HEK293 (cell line): ENCODE data around the gene RAX2.

Source experiments
- CTCF ChIA-PET: fragments of 350-600 bp; formaldehyde crosslinking; extraction: SDS; loops from one replicate; lab custom pipeline; 2021; ENCODE audit warnings: antibody characterized with exemption; lab: Yijun Ruan, JAX
- POLR2A ChIA-PET: fragments of 300-600 bp; formaldehyde crosslinking; extraction: SDS; loops from one replicate; lab custom pipeline; 2020; ENCODE audit warnings: antibody characterized with exemption, inconsistent platforms; lab: Yijun Ruan, JAX
- H3K27ac ChIP-seq: fragments of 200-500 bp; sonication (Bioruptor generic); 2 replicates; pipeline ENCODE4 v1.5.1; 2014; ENCODE audit warnings: low read depth, low read length, control low read depth, inconsistent platforms; ENCODE audit errors: extremely low read depth
- H3K36me3 ChIP-seq, 2 experiments: fragments of 200-500 bp in 1 of 2; sonication (Bioruptor generic) in 1 of 2; 1 replicate in 1 of 2; 2 replicates in 1 of 2; pipeline ENCODE4 v1.5.1; 2014 to 2017; ENCODE audit warnings: inconsistent platforms in 2 of 2, low read length in 2 of 2; ENCODE audit not compliant: control insufficient read depth in 2 of 2, insufficient read depth in 1 of 2
- H3K4me1 ChIP-seq: fragments of 200-500 bp; sonication (Bioruptor generic); 2 replicates; pipeline ENCODE4 v1.5.1; 2014; ENCODE audit warnings: mild to moderate bottlenecking, low read length, inconsistent platforms; ENCODE audit not compliant: control insufficient read depth, insufficient read depth
- H3K4me3 ChIP-seq: 2 replicates; pipeline ENCODE4 v1.5.1; 2011; ENCODE audit warnings: low read depth, mild to moderate bottlenecking, control low read depth, low read length, moderate library complexity
- H3K9me3 ChIP-seq: fragments of 200-500 bp; sonication (Bioruptor generic); 2 replicates; pipeline ENCODE4 v1.5.1; 2014; ENCODE audit warnings: low read depth, low read length, inconsistent platforms; ENCODE audit not compliant: control insufficient read depth, insufficient read depth
- GFI1B ChIP-seq: fragments of 450-650 bp; formaldehyde crosslinking; IDR thresholded peaks from 2 replicates; pipeline ENCODE4 v1.5.1; 2016; ENCODE audit warnings: missing biosample characterization, missing genetic modification characterization
- HOXD13 ChIP-seq: sonication (generic); formaldehyde crosslinking; IDR thresholded peaks from 2 replicates; pipeline ENCODE4 v1.8.0; 2022; ENCODE audit warnings: missing genetic modification reagents, borderline replicate concordance
- IKZF3 ChIP-seq: fragments of 450-650 bp; IDR thresholded peaks from 2 replicates; pipeline ENCODE4 v1.5.0; 2018; ENCODE audit warnings: missing biosample characterization, mild to moderate bottlenecking, missing genetic modification characterization, moderate library complexity
- KLF16 ChIP-seq: fragments of 450-650 bp; formaldehyde crosslinking; IDR thresholded peaks from 2 replicates; pipeline ENCODE4 v1.5.1; 2017; ENCODE audit warnings: missing biosample characterization, missing genetic modification characterization
- SP3 ChIP-seq: fragments of 450-650 bp; formaldehyde crosslinking; IDR thresholded peaks from 2 replicates; pipeline ENCODE4 v1.5.1; 2016; ENCODE audit warnings: missing biosample characterization, missing genetic modification characterization
- SP7 ChIP-seq: fragments of 450-650 bp; formaldehyde crosslinking; IDR thresholded peaks from 2 replicates; pipeline ENCODE4 v1.5.1; 2016; ENCODE audit warnings: missing biosample characterization, missing genetic modification characterization
- TCF7L2 ChIP-seq: IDR thresholded peaks from 2 replicates; pipeline ENCODE4 v1.6.1; 2011; ENCODE audit warnings: low read depth, mild to moderate bottlenecking, inconsistent platforms, low read length, moderate library complexity, borderline replicate concordance
- ZBTB20 ChIP-seq: fragments of 450-650 bp; formaldehyde crosslinking; IDR thresholded peaks from 2 replicates; pipeline ENCODE4 v1.5.1; 2016; ENCODE audit warnings: missing biosample characterization, missing genetic modification characterization
- ZEB2 ChIP-seq: fragments of 450-650 bp; formaldehyde crosslinking; IDR thresholded peaks from 2 replicates; pipeline ENCODE4 v1.5.1; 2016; ENCODE audit warnings: missing biosample characterization, missing genetic modification characterization
- ZFHX2 ChIP-seq: fragments of 450-650 bp; formaldehyde crosslinking; conservative IDR thresholded peaks from 2 replicates; pipeline ENCODE4 v1.5.1; 2016; ENCODE audit warnings: missing biosample characterization, missing genetic modification characterization
- ZNF335 ChIP-seq: fragments of 450-650 bp; formaldehyde crosslinking; conservative IDR thresholded peaks from 2 replicates; pipeline ENCODE4 v1.5.1; 2016; ENCODE audit warnings: missing biosample characterization, missing genetic modification characterization
- ZNF394 ChIP-seq: fragments of 450-650 bp; formaldehyde crosslinking; IDR thresholded peaks from 2 replicates; pipeline ENCODE4 v1.5.1; 2016; ENCODE audit warnings: missing biosample characterization, missing genetic modification characterization, mild to moderate bottlenecking, moderate library complexity, borderline replicate concordance
- ZNF521 ChIP-seq: fragments of 450-650 bp; formaldehyde crosslinking; IDR thresholded peaks from 2 replicates; pipeline ENCODE4 v1.5.1; 2017; ENCODE audit warnings: missing biosample characterization, mild to moderate bottlenecking, missing genetic modification characterization
- ZNF558 ChIP-seq: fragments of 450-650 bp; formaldehyde crosslinking; IDR thresholded peaks from 2 replicates; pipeline ENCODE4 v1.5.1; 2016; ENCODE audit warnings: missing biosample characterization, missing genetic modification characterization
- ZNF600 ChIP-seq: fragments of 450-650 bp; formaldehyde crosslinking; IDR thresholded peaks from 2 replicates; pipeline ENCODE4 v1.5.1; 2016; ENCODE audit warnings: missing biosample characterization, missing genetic modification characterization
- ZNF677 ChIP-seq: fragments of 450-650 bp; IDR thresholded peaks from 2 replicates; pipeline ENCODE4 v1.5.0; 2018; ENCODE audit warnings: missing biosample characterization, mild to moderate bottlenecking, missing genetic modification characterization, moderate library complexity
- ZNF76 ChIP-seq: fragments of 450-650 bp; formaldehyde crosslinking; IDR thresholded peaks from 2 replicates; pipeline ENCODE4; 2016; ENCODE audit warnings: low read depth, missing biosample characterization, missing genetic modification characterization, borderline replicate concordance
- ZNF777 ChIP-seq: fragments of 450-650 bp; formaldehyde crosslinking; IDR thresholded peaks from 2 replicates; pipeline ENCODE4 v1.5.1; 2017; ENCODE audit warnings: missing biosample characterization, missing genetic modification characterization, borderline replicate concordance
- ZNF785 ChIP-seq: fragments of 450-650 bp; formaldehyde crosslinking; IDR thresholded peaks from 2 replicates; pipeline ENCODE4 v1.5.1; 2016; ENCODE audit warnings: missing biosample characterization, missing genetic modification characterization
- ZNF843 ChIP-seq: fragments of 450-650 bp; formaldehyde crosslinking; IDR thresholded peaks from 2 replicates; pipeline ENCODE4 v1.5.1; 2016; ENCODE audit warnings: missing biosample characterization, missing genetic modification characterization
- ZXDB ChIP-seq: fragments of 450-650 bp; formaldehyde crosslinking; IDR thresholded peaks from 2 replicates; pipeline ENCODE4 v1.5.1; 2016; ENCODE audit warnings: missing biosample characterization, missing genetic modification characterization
- TF ChIP-seq, protein P1 (sequence below): fragments of 450-650 bp; formaldehyde crosslinking; optimal IDR thresholded peaks from 2 replicates; pipeline ENCODE3; 2016; ENCODE audit warnings: missing biosample characterization, mild to moderate bottlenecking, missing genetic modification characterization
- TF ChIP-seq, protein P2 (sequence below): fragments of 450-650 bp; formaldehyde crosslinking; IDR thresholded peaks from 2 replicates; pipeline ENCODE4 v1.5.1; 2016; ENCODE audit warnings: missing biosample characterization, missing genetic modification characterization, low read depth
- TF ChIP-seq, protein P3 (sequence below): fragments of 450-650 bp; formaldehyde crosslinking; IDR thresholded peaks from 2 replicates; pipeline ENCODE4 v1.5.1; 2016; ENCODE audit warnings: missing biosample characterization, missing genetic modification characterization
- TF ChIP-seq, protein P4 (sequence below): fragments of 450-650 bp; formaldehyde crosslinking; IDR thresholded peaks from 2 replicates; pipeline ENCODE4 v1.5.1; 2016; ENCODE audit warnings: missing biosample characterization, missing genetic modification characterization
- TF ChIP-seq, protein P5 (sequence below): fragments of 450-650 bp; formaldehyde crosslinking; conservative IDR thresholded peaks from 2 replicates; pipeline ENCODE4 v1.5.1; 2016; ENCODE audit warnings: low read depth, missing biosample characterization, missing genetic modification characterization

RAX2 gene

DNA sequence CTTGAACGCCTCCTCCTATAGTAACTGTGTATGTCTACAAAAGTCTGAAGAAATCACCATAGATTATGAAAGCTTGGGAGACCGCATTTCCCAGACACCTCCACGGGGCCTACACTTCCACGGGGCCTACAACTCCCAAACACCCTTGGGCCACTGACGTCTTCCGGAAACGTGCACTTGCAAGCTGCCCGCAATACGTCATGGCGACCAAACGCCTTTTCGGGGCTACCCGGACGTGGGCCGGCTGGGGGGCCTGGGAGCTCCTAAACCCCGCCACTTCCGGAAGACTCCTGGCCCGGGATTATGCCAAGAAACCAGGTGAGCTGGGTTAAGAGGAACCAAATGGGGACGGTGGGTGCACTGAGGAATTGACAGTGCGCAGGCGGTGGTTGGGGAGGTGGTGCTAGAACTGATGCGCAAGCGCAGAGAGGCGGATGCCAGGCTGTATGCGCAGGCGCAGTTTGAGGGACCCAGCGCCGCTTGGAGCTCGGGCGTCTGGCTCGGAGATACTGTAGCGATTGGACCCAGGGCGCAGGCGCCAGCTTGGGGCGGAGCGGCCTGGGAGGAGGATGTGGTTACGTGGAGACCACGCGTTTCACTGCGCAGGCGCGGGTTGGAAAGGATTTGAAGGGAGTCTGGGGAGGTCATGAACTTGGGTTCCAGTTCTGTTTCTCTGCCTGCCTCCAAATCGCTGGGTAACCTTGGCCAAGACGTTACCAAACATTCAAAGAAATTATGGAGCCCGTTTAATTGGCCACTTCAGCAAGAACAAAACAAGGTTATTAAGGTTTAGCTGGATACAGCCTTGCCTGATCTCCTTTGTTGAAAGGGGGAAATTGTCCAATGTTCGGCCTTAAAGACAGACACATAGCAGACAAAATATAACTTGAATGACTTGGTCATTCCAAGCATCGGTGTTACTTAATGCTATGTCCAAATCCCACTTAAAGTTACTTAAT is 9.2 kb downstream of the RAX2 start, which contains the start of gene MRPL54:
TSS of gene MRPL54 (plus strand) at position 182 of the 959 bp plus-strand sequence. CDS start at position 201, 19 bp downstream.
- peak within 1 kb of the TSS; percentile 68 for H3K27ac ChIP-seq
- H3K9me3 ChIP-seq, result no peaks in the 10 kb centered on the region
- H3K4me3 ChIP-seq, result peak within 1 kb of the TSS; percentile 96
- H3K36me3 ChIP-seq, result peaks cover 0 to 33% of the 10 kb centered on the region in 2 experiments; a peak in 2 of 3 replicates
- ChIA-PET CTCF (interaction anchor here (0.5 to 1.4 kb wide), 12 partner anchors 12 to 444 kb away, joined by 3 to 9 read pairs (median 4); no protein-coding TSS in a partner anchor), POLR2A (interaction anchor here (0.6 to 2.4 kb wide), 23 partner anchors 8 to 580 kb away, joined by 3 to 10 read pairs (median 4); partner anchors contain the start of genes DAPK3, EEF2, MPND and PIP5K1C)
- H3K4me1 ChIP-seq, result no peaks in the 10 kb centered on the region; the same call in 1 of the 2 replicates
- TF ChIP-seq ZNF335 (peak; percentile 99), ZNF521 (tag by site-specific recombination) (no peak), GFI1B (tag by site-specific recombination) (no peak), ZNF600 (tag by site-specific recombination) (peak; percentile 93), TCF7L2 (no peak), ZXDB (tag by site-specific recombination) (peak; percentile 85), ZNF785 (tag by site-specific recombination) (no peak), ZNF558 (tag by site-specific recombination) (peak; percentile 73; the same call in 1 of the 2 replicates), ZFHX2 (peak; percentile 77), SP3 (tag by site-specific recombination) (peak; percentile 70), IKZF3 (peak; percentile 56; the same call in 1 of the 2 replicates), ZNF677 (tag by site-specific recombination) (no peak), HOXD13 (no peak), ZNF76 (peak; percentile 98), ZBTB20 (peak; percentile 96), KLF16 (tag by site-specific recombination) (peak; percentile 53; the same call in 1 of the 2 replicates), SP7 (tag by site-specific recombination) (0 out of 2 replicates have a peak, but pooled peaks have one; percentile 46), ZNF394 (no peak; the same call in 1 of the 2 replicates), ZNF777 (no peak), ZNF843 (tag by site-specific recombination) (0 out of 2 replicates have a peak, but pooled peaks have one; percentile 38), ZEB2 (peak; percentile 94)
- TF ChIP-seq, protein P1, sequence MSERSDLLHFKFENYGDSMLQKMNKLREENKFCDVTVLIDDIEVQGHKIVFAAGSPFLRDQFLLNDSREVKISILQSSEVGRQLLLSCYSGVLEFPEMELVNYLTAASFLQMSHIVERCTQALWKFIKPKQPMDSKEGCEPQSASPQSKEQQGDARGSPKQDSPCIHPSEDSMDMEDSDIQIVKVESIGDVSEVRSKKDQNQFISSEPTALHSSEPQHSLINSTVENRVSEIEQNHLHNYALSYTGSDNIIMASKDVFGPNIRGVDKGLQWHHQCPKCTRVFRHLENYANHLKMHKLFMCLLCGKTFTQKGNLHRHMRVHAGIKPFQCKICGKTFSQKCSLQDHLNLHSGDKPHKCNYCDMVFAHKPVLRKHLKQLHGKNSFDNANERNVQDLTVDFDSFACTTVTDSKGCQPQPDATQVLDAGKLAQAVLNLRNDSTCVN, result peak; percentile 46
- TF ChIP-seq, protein P2, sequence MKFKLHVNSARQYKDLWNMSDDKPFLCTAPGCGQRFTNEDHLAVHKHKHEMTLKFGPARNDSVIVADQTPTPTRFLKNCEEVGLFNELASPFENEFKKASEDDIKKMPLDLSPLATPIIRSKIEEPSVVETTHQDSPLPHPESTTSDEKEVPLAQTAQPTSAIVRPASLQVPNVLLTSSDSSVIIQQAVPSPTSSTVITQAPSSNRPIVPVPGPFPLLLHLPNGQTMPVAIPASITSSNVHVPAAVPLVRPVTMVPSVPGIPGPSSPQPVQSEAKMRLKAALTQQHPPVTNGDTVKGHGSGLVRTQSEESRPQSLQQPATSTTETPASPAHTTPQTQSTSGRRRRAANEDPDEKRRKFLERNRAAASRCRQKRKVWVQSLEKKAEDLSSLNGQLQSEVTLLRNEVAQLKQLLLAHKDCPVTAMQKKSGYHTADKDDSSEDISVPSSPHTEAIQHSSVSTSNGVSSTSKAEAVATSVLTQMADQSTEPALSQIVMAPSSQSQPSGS (tag by site-specific recombination), result peak; percentile 85
- TF ChIP-seq, protein P3, sequence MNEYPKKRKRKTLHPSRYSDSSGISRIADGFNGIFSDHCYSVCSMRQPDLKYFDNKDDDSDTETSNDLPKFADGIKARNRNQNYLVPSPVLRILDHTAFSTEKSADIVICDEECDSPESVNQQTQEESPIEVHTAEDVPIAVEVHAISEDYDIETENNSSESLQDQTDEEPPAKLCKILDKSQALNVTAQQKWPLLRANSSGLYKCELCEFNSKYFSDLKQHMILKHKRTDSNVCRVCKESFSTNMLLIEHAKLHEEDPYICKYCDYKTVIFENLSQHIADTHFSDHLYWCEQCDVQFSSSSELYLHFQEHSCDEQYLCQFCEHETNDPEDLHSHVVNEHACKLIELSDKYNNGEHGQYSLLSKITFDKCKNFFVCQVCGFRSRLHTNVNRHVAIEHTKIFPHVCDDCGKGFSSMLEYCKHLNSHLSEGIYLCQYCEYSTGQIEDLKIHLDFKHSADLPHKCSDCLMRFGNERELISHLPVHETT (tag by site-specific recombination), result peak; percentile 58; the same call in 1 of the 2 replicates
- TF ChIP-seq, protein P4, sequence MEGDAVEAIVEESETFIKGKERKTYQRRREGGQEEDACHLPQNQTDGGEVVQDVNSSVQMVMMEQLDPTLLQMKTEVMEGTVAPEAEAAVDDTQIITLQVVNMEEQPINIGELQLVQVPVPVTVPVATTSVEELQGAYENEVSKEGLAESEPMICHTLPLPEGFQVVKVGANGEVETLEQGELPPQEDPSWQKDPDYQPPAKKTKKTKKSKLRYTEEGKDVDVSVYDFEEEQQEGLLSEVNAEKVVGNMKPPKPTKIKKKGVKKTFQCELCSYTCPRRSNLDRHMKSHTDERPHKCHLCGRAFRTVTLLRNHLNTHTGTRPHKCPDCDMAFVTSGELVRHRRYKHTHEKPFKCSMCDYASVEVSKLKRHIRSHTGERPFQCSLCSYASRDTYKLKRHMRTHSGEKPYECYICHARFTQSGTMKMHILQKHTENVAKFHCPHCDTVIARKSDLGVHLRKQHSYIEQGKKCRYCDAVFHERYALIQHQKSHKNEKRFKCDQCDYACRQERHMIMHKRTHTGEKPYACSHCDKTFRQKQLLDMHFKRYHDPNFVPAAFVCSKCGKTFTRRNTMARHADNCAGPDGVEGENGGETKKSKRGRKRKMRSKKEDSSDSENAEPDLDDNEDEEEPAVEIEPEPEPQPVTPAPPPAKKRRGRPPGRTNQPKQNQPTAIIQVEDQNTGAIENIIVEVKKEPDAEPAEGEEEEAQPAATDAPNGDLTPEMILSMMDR (tag by site-specific recombination), result no peak
- TF ChIP-seq, protein P5, sequence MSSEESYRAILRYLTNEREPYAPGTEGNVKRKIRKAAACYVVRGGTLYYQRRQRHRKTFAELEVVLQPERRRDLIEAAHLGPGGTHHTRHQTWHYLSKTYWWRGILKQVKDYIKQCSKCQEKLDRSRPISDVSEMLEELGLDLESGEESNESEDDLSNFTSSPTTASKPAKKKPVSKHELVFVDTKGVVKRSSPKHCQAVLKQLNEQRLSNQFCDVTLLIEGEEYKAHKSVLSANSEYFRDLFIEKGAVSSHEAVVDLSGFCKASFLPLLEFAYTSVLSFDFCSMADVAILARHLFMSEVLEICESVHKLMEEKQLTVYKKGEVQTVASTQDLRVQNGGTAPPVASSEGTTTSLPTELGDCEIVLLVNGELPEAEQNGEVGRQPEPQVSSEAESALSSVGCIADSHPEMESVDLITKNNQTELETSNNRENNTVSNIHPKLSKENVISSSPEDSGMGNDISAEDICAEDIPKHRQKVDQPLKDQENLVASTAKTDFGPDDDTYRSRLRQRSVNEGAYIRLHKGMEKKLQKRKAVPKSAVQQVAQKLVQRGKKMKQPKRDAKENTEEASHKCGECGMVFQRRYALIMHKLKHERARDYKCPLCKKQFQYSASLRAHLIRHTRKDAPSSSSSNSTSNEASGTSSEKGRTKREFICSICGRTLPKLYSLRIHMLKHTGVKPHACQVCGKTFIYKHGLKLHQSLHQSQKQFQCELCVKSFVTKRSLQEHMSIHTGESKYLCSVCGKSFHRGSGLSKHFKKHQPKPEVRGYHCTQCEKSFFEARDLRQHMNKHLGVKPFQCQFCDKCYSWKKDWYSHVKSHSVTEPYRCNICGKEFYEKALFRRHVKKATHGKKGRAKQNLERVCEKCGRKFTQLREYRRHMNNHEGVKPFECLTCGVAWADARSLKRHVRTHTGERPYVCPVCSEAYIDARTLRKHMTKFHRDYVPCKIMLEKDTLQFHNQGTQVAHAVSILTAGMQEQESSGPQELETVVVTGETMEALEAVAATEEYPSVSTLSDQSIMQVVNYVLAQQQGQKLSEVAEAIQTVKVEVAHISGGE (tag by site-specific recombination), result peak; percentile 96
